Head of caudate nucleus (tissue), 42 donors: ENCODE measurements around the gene SECTM1.

Experiments
- DNase-seq, 42 donors: peaks; one replicate each; pipeline versions ENCODE4 v3.0.0 to v3.0.0-alpha.2; 2020 to 2021; ENCODE audit warnings: mixed read lengths in 7 of 42
- intact Hi-C: fragments of 100-400 bp; cut with DNase I; formaldehyde crosslinking; loops from one replicate; pipeline ENCODE4 v1.15.0; 2022

The SECTM1 gene

GRCh38 chr17:82334622-82335394, 1.2 kb upstream of the SECTM1 start:
- no peak for DNase-seq
- intact Hi-C loops: no loop called here

- intact Hi-C loops: no loop called here
These were observed 647 bp upstream of the SECTM1 start for GRCh38 chr17:82334204-82334621.

DNA sequence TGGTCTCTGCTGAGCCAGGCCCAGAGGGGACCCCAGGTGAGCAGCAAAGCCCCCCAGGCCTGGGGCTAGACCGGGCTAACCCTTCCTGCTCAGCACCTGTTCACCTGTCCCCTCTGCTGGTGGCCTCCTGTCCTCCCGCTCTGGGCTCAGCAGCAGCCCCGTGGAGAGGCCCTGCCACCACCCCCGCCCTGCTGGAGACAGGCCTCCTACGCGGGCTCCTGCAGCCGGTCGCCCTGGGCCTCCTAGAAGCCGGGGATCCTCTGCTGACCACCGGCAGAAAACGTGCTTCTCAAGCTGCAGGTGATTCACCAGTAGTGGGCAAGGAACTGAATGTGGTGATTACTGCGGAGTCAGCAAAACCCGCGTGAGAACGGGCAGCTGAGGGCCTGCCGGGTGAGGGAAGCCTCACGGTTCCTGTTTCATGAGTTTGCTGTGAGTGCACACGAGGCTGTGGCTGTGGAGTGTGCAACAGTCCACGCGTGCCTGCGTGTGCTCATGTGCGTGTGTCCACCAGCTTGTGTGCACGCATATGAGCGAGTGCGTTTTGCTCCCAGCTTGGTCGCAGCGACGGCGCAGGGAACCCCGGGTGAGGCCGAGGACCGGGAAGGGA, 792 bp downstream of the SECTM1 start:
- peak in 20 of 42 donors; percentile 10 to 63 (median 32) for DNase-seq
- intact Hi-C loops: no loop called here

More at GRCh38 chr17:82334204-82334621, 647 bp upstream of the SECTM1 start:
- DNase-seq: no peak

DNA sequence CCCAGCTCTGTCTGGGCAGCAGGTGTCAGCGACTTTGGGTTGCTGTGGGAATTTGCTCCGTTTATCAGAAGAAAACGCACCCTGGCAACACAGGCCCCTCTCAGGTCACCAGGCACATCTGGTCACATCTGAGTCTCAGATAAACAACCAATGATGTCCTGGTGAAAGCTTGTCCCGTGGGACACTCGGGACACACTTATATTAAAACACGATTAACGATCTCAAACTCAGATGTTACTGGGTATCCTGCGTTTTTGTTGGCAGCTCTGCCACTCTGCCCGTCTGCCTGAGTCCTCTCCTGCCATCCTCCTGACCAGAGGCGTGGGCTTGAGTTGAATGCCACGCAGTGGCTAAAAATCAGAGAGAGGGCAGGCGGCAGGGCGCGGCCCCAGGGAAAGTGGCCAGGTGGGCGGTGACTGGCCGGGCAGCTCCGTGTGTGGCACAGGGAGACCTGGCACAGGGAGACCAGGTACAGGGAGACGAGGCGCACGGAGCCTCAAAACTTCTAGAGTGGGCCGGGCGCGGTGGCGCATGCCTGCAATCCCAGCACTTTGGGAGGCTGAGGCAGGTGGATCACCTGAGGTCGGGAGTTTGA, 2.1 kb downstream of the SECTM1 start:
- intact Hi-C loops: no loop called here
- DNase-seq: no peak

- DNase-seq: peak in 21 of 42 donors; percentile 17 to 61 (median 41)
- intact Hi-C loops: no loop called here
These were observed 3.0 kb downstream of the SECTM1 start for GRCh38 chr17:82330322-82331239.

DNA sequence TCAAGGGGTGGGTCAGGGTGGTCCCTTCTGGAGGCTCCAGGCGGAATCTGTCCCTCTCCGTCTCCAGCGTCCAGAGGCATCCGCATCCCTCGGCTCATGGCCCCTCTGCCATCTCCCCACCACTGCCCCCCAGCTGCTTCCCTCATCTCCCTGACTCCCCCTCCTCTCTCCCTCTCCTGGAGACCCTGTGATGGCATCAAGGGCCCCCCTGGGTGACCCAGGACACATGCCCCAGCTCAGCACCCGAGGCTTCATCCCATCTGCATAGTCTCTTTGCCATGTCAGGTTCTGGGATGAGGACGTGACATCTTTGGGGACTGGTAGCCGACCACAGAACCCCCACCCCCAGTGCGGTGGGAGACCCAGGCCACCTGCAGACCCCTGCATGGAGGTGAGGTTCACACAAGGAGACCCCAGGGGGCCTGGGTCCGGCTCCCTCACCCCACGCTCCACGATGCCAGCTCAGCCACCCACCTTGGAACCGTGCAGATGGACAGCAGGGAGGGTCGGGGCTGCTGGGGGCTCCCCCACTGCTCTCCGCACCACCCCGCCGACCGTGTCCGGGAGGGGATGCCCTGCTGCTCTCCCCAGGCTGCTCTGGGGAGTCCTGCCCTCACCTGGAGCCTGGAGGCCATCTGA, 3.8 kb downstream of the SECTM1 start:
- intact Hi-C loops: no loop called here
- DNase-seq: no peak

DNA sequence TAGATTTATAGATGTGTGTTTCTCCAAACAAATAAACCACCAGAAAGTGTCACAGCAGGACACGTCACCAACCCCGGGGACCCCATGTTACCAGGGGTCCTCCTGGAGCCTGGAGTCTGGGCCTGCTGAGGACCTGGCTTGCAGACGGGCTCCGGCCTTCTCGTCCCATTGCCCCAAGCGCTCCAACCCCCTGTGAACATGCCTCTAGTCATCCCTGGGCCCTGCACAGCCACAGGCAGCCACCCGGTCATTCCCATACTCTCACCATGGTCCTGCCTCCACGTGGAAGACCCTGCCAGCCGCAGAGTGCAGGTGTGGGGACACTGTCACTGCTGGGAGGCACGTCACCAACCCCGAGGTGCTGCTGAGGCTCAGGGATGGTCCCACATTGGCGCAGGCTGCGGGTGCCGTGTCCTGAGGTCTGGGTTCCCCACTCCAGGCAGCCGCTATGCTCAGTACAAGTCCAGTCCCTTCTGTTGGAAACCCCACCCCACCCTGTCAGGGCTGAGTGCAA, 4.5 kb downstream of the SECTM1 start:
- intact Hi-C loops: no loop called here

GRCh38 chr17:82328141-82328993, 5.2 kb downstream of the SECTM1 start:
- no peak for DNase-seq
- intact Hi-C loops: no loop called here

More for the DNA sequence above, 4.5 kb downstream of the SECTM1 start:
- DNase-seq: no peak

- intact Hi-C loops: no loop called here
- no peak for DNase-seq
These were observed 5.8 kb downstream of the SECTM1 start for GRCh38 chr17:82327757-82328140.

- intact Hi-C loops: no loop called here
- DNase-seq: no peak
These were observed 6.3 kb downstream of the SECTM1 start for GRCh38 chr17:82327289-82327688.

- DNase-seq: no peak
These were observed 8.0 kb downstream of the SECTM1 start for GRCh38 chr17:82325286-82326180.

DNA sequence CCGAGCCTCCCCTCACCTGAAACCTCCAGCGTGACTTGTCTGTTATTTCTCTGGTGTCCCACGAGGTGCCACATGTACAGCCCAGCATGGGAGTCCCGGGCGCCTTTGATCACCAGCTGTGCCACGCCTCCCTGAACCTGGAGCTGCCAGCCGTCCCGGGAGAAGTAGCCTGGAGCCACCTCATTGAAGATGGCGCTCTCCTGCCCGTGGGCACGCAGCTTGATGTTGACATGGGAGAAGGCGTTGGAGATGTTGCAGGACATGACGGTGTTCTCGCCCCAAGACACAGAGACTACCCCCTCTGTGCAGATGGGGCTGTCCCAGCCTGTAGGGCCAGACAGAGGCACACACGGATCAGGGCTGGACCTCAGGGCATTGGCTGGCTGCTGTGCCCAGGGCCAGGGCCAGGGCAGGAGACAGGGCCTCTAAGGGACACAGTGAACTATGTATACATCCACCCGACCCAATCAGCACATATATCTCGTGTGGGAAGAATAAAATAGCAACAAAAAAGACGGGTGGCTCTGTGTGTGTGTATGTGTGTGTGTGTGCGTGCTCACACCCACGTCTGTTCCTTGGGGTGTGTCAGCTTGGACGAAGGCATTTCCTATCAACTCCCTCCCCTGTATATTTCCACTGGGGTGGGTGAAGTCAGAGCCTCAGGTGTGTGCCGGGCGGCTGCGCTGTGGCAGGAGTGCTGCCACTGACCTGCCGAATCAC, 8.8 kb downstream of the SECTM1 start:
- intact Hi-C loops: loop anchor here (5.0 kb wide), 1 partner anchor 87 kb away; no protein-coding TSS in a partner anchor
- DNase-seq: no peak

More at GRCh38 chr17:82325286-82326180, 8.0 kb downstream of the SECTM1 start:
- intact Hi-C loops: no loop called here

DNA sequence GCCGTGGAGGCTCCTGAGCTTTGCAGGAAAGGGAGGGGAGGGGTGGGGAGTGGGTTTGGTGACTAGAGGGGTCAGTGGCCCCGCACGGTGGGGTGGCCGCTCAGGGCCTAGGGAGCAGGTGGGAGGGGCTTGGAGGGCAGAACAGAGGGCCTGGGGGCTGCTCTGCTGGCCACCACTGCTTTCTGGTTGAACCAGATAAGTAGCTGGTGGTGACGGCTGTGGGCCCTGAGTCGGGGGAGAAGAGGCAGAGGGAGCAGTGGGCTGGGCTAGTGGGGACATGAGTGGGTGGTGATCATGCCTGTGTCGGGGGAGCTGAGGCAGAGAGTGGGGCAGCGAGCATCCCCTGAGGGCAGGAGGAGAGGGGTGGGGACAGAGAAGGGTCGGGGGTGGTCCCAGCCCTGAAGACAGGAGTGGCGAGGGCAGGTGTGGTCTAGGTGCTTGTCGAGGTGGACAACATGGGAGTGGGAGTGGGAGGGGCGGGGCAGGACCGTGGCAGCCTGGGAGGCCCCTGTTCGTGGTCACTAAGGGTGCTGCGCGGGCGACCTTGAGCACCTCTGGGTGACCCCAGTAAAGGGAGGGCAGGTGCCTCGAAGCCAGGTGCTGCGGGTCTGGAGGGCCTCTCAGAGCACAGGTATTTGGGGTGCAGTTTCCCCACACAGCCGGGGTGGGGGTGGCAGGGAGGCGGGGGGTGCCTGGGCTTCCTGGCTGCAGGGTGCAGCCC, 9.9 kb downstream of the SECTM1 start:
- no peak for DNase-seq
- intact Hi-C loops: loop anchor here (5.0 kb wide), 1 partner anchor 86 kb away; no protein-coding TSS in a partner anchor

- intact Hi-C loops: loop anchor here (5.0 kb wide), 1 partner anchor 85 kb away; no protein-coding TSS in a partner anchor
- no peak for DNase-seq
These were observed 10.8 kb downstream of the SECTM1 start for GRCh38 chr17:82322526-82323453.
